PC-9 (cell line): ENCODE results near the gene KRT1.

Experiments
- CTCF ChIP-seq: fragments of 200-600 bp; sonication (generic); conservative IDR thresholded peaks from 2 replicates; pipeline ENCODE4 v1.6.1; 2017; ENCODE audit warnings: mixed run types, antibody characterized with exemption, mild to moderate bottlenecking, moderate library complexity
- EZH2 ChIP-seq: fragments of 200-600 bp; sonication (generic); IDR thresholded peaks from 2 replicates; pipeline ENCODE4 v1.8.0; 2017; ENCODE audit warnings: antibody characterized with exemption, low read depth

- no peak for TF ChIP-seq EZH2
- no peak for TF ChIP-seq CTCF
Measured at GRCh38 chr12:52724384-52724783, 44.2 kb upstream of the KRT1 start.
